H1 (cell line): ENCODE measurements around the gene GLTP. TPM values are rescaled to one million over a fixed set of nuclear protein-coding genes. Genes with fewer than 3 reads are reported as not detected.

Experiments
- CTCF ChIA-PET: fragments of 300-600 bp; sonication (Branson Sonifier 250); formaldehyde crosslinking; loops from one replicate; lab custom pipeline; 2021; ENCODE audit not compliant: partially characterized antibody; lab: Charles Lee
- POLR2A ChIA-PET: fragments of 300-600 bp; sonication (Branson Sonifier 250); formaldehyde crosslinking; loops from one replicate; lab custom pipeline; 2021; ENCODE audit warnings: inconsistent platforms; ENCODE audit not compliant: partially characterized antibody; lab: Charles Lee
- DNase-seq, 2 experiments: peaks; one replicate each; pipeline versions ENCODE4 v3.0.0 to v3.0.0-alpha.2; 2010 to 2022; ENCODE audit warnings: low spot score in 2 of 2, low read depth in 1 of 2, mixed read lengths in 1 of 2
- FAIRE-seq: peaks from 2 replicates; lab custom pipeline; 2011; peaks lifted over from hg19 to GRCh38; lab: Jason Lieb, UNC
- H2AFZ ChIP-seq: 2 replicates; pipeline ENCODE4 v1.8.1; 2012; ENCODE audit warnings: low read length, inconsistent platforms
- H2AK5ac ChIP-seq: 2 replicates; pipeline ENCODE4 v1.6.1; 2013; ENCODE audit warnings: low read depth, low read length
- H2BK120ac ChIP-seq: replicated peaks from 2 replicates; pipeline ENCODE3; 2013; ENCODE audit warnings: low read depth, low read length, inconsistent platforms
- H2BK12ac ChIP-seq: 2 replicates; pipeline ENCODE4 v1.6.1; 2013; ENCODE audit warnings: low read depth, low read length
- H2BK15ac ChIP-seq: 2 replicates; pipeline ENCODE4 v1.6.1; 2013; ENCODE audit warnings: low read length
- H2BK20ac ChIP-seq: 2 replicates; pipeline ENCODE4 v1.6.1; 2013; ENCODE audit warnings: low read length
- H2BK5ac ChIP-seq: 2 replicates; pipeline ENCODE4 v1.6.1; 2013; ENCODE audit warnings: low read depth, low read length
- H3K14ac ChIP-seq: 2 replicates; pipeline ENCODE4 v1.6.1; 2013; ENCODE audit warnings: inconsistent platforms; ENCODE audit not compliant: insufficient read length
- H3K18ac ChIP-seq: 2 replicates; pipeline ENCODE4 v1.6.1; 2013; ENCODE audit warnings: low read length; ENCODE audit errors: extremely low read depth
- H3K23ac ChIP-seq: 2 replicates; pipeline ENCODE4 v1.6.1; 2013; ENCODE audit warnings: inconsistent platforms; ENCODE audit not compliant: insufficient read length
- H3K23me2 ChIP-seq: 2 replicates; pipeline ENCODE4 v1.6.1; 2013; ENCODE audit warnings: low read depth, low read length
- H3K27ac ChIP-seq: 2 replicates; pipeline ENCODE4 v1.6.1; 2011; ENCODE audit warnings: low read depth, low read length, inconsistent platforms
- H3K27me3 ChIP-seq, 4 experiments: replicated peaks in 1 of 4; 1 replicate in 1 of 4; 2 replicates in 3 of 4; pipeline versions ENCODE4 v1.6.1 to v1.8.1; 2011 to 2013; ENCODE audit warnings: low read length in 3 of 4, mild to moderate bottlenecking in 3 of 4, inconsistent platforms in 2 of 4, mixed read lengths in 2 of 4, moderate library complexity in 1 of 4; ENCODE audit not compliant: control insufficient read depth in 3 of 4, insufficient read depth in 3 of 4; ENCODE audit errors: extremely low read depth in 1 of 4
- H3K36me3 ChIP-seq, 4 experiments: 2 replicates each; pipeline versions ENCODE4 v1.6.1 to v1.8.1; 2011 to 2013; ENCODE audit warnings: mild to moderate bottlenecking in 4 of 4, low read length in 3 of 4, moderate library complexity in 2 of 4, control low read depth in 1 of 4, inconsistent platforms in 1 of 4; ENCODE audit not compliant: insufficient read depth in 4 of 4, control insufficient read depth in 2 of 4
- H3K4ac ChIP-seq: replicated peaks from 2 replicates; pipeline ENCODE3; 2013; ENCODE audit warnings: low read length, low read depth, mixed read lengths, inconsistent platforms; ENCODE audit not compliant: insufficient read length
- H3K4me1 ChIP-seq, 4 experiments: replicated peaks in 1 of 4; 1 replicate in 1 of 4; 2 replicates in 3 of 4; pipeline versions ENCODE4 v1.6.1 to v1.8.1; 2011 to 2013; ENCODE audit warnings: low read length in 3 of 4, inconsistent platforms in 2 of 4, mixed read lengths in 1 of 4; ENCODE audit not compliant: insufficient read depth in 4 of 4, control insufficient read depth in 3 of 4
- H3K4me2 ChIP-seq, 2 experiments: 2 replicates each; pipeline versions ENCODE4 v1.6.1 to v1.8.1; 2011 to 2013; ENCODE audit warnings: low read depth in 2 of 2, low read length in 2 of 2, control low read depth in 1 of 2, inconsistent platforms in 1 of 2, mild to moderate bottlenecking in 1 of 2; ENCODE audit not compliant: insufficient read depth in 1 of 2
- H3K4me3 ChIP-seq, 4 experiments: fragments of 200-600, 300-600 bp in 1 of 4; sonication (generic), shearing (Covaris generic), sonication (Bioruptor Twin) in 1 of 4; 2 replicates each; pipeline versions ENCODE4 v1.5.1 to v1.8.1; 2011 to 2016; ENCODE audit warnings: low read length in 4 of 4, low read depth in 3 of 4, control low read depth in 2 of 4, inconsistent platforms in 2 of 4, mild to moderate bottlenecking in 2 of 4, mixed read lengths in 1 of 4, moderate library complexity in 1 of 4; ENCODE audit not compliant: insufficient read depth in 2 of 4; ENCODE audit errors: extremely low read depth in 1 of 4
- H3K56ac ChIP-seq: replicated peaks from 2 replicates; pipeline ENCODE3; 2013; ENCODE audit warnings: low read depth, mild to moderate bottlenecking, mixed read lengths, low read length, inconsistent platforms; ENCODE audit not compliant: insufficient read length
- H3K79me1 ChIP-seq: 2 replicates; pipeline ENCODE4 v1.6.1; 2013; ENCODE audit warnings: low read depth, low read length, control low read depth
- H3K79me2 ChIP-seq, 2 experiments: 2 replicates each; pipeline versions ENCODE4 v1.6.1 to v1.8.1; 2012 to 2013; ENCODE audit warnings: low read length in 2 of 2, mild to moderate bottlenecking in 2 of 2, inconsistent platforms in 1 of 2; ENCODE audit not compliant: insufficient read depth in 2 of 2, control insufficient read depth in 1 of 2
- H3K9ac ChIP-seq, 4 experiments: replicated peaks in 1 of 4; 1 replicate in 1 of 4; 2 replicates in 3 of 4; pipeline versions ENCODE4 v1.6.1 to v1.8.1; 2011 to 2013; ENCODE audit warnings: low read depth in 3 of 4, low read length in 3 of 4, control low read depth in 2 of 4, mild to moderate bottlenecking in 2 of 4, moderate library complexity in 2 of 4, inconsistent platforms in 1 of 4; ENCODE audit errors: extremely low read depth in 1 of 4
- H3K9me3 ChIP-seq, 2 experiments: 2 replicates each; pipeline versions ENCODE4 v1.6.1 to v1.8.1; 2012 to 2013; ENCODE audit warnings: mild to moderate bottlenecking in 2 of 2, moderate library complexity in 2 of 2, control low read depth in 1 of 2, inconsistent platforms in 1 of 2, low read depth in 1 of 2, low read length in 1 of 2, mixed read lengths in 1 of 2; ENCODE audit not compliant: insufficient read depth in 2 of 2
- H4K20me1 ChIP-seq, 2 experiments: replicated peaks in 1 of 2; 2 replicates each; pipeline versions ENCODE3 to v1.8.1; 2011 to 2013; ENCODE audit warnings: inconsistent platforms in 2 of 2, low read length in 2 of 2, mild to moderate bottlenecking in 1 of 2; ENCODE audit not compliant: insufficient read depth in 2 of 2, control insufficient read depth in 1 of 2
- H4K5ac ChIP-seq: 2 replicates; pipeline ENCODE4 v1.6.1; 2013; ENCODE audit warnings: low read length, low read depth, mixed read lengths, inconsistent platforms; ENCODE audit not compliant: insufficient read length
- H4K8ac ChIP-seq: 2 replicates; pipeline ENCODE4 v1.8.0; 2013; ENCODE audit warnings: mild to moderate bottlenecking, moderate library complexity, low read length, inconsistent platforms; ENCODE audit not compliant: insufficient read depth; ENCODE audit errors: extremely low read depth
- H4K91ac ChIP-seq: replicated peaks from 2 replicates; pipeline ENCODE3; 2013; ENCODE audit warnings: low read length, mixed read lengths, inconsistent platforms; ENCODE audit not compliant: insufficient read length
- CBX5 ChIP-seq: fragments of 300-800, 300-1000 bp; sonication (generic); IDR thresholded peaks from 2 replicates; pipeline ENCODE4 v1.7.1; 2016; ENCODE audit warnings: antibody characterized with exemption, low read length, low read depth
- KDM1A ChIP-seq: fragments of 200-600, 300-600 bp; sonication (generic); IDR thresholded peaks from 2 replicates; pipeline ENCODE4 v1.7.1; 2016; ENCODE audit warnings: mild to moderate bottlenecking, low read length, borderline replicate concordance
- SP1 ChIP-seq: IDR thresholded peaks from 2 replicates; pipeline ENCODE4 v1.6.1; 2011; ENCODE audit warnings: low read depth, low read length
- WGBS, 2 experiments: shearing (Covaris generic) in 1 of 2; methylation state at CpG; one replicate each; pipeline versions ENCODE4 v1.1.6 to v1.1.7; 2013 to 2015; ENCODE audit warnings: low lambda C conversion rate in 2 of 2, mixed read lengths in 2 of 2, inconsistent platforms in 1 of 2, low coverage in 1 of 2, missing lambda C conversion rate in 1 of 2; ENCODE audit not compliant: insufficient replicate concordance in 2 of 2, insufficient coverage in 1 of 2, insufficient read length in 1 of 2; ENCODE audit errors: extremely low coverage in 1 of 2, missing lambda C conversion rate in 1 of 2; 5-methylcytosine and 5-hydroxymethylcytosine counted together
- polyA plus RNA-seq, 7 experiments: library from polyadenylated mRNA; depleted of rRNA in 3 of 7; stranded (reverse) in 5 of 7; unstranded in 2 of 7; fragments of >200 nt in 5 of 7; fragments of 200-250 nt in 2 of 7; gene quantifications; 1 replicate in 5 of 7; 2 replicates in 1 of 7; 4 replicates in 1 of 7; pipeline versions ENCODE4 v1.2.1 to v1.2.3, GENCODE V29; 2011 to 2013; ENCODE audit warnings: missing spikeins in 2 of 7, mixed read lengths in 2 of 7
- total RNA-seq: library from RNA; stranded (reverse); fragmentation: NEBNext Ultra II Directional; extraction: Animal tissue kit (Norgen Biotek cat#: 25700); gene quantifications from 2 replicates; pipeline ENCODE4 v1.2.1, GENCODE V29; 2021

Gene GLTP
- total and polyA plus RNA-seq, 2 of the 8 experiments (the other 6 are each of a cell fraction or from before 2014, with no cell fraction given) = 9.8 to 26.1 TPM

- Histone ChIP-seq H4K20me1 (no peaks in the 10 kb centered on the region), H4K91ac (no peak overlapping the region), H4K8ac (no peak overlapping the region), H3K27ac (no peak overlapping the region), H2BK5ac (no peak overlapping the region), H3K18ac (no peak overlapping the region), H2BK12ac (no peak overlapping the region), H3K79me1 (no peaks in the 10 kb centered on the region; the same call in 1 of the 2 replicates), H2BK15ac (no peak overlapping the region), H2BK120ac (no peak overlapping the region), H3K56ac (no peak overlapping the region), H2AFZ (no peak overlapping the region), H2AK5ac (no peak overlapping the region), H3K4me1 (peaks cover 0 to 13% (median 4%) of the 10 kb centered on the region in 4 experiments; a peak in 5 of 7 replicates), H3K14ac (no peak overlapping the region), H3K36me3 (no peaks in the 10 kb centered on the region), H3K9ac (no peak overlapping the region), H3K27me3 (no peaks in the 10 kb centered on the region; a peak in 1 of 7 replicates), H2BK20ac (no peak overlapping the region), H3K23me2 (no peaks in the 10 kb centered on the region), H3K4me3 (no peak overlapping the region), H3K4me2 (no peak overlapping the region), H3K4ac (no peak overlapping the region), H4K5ac (no peak overlapping the region), H3K9me3 (no peaks in the 10 kb centered on the region)
- no peak for FAIRE-seq
- ChIA-PET POLR2A (interaction anchor here (1.2 kb wide), 1 partner anchor 233 kb away, joined by 3 read pairs; no protein-coding TSS in a partner anchor), CTCF (interaction anchor here (0.6 to 9.4 kb wide), 10 partner anchors 7 to 71 kb away, joined by 3 to 92 read pairs (median 4); partner anchors contain the start of gene TCHP)
- 87% methylated on average over 4 of the region's 4 CpGs; no CpG with 5 or more reads in 1 of the 2 experiments for WGBS, 2 experiments
- TF ChIP-seq CBX5 = no peak
- TF ChIP-seq KDM1A = peak; percentile 47; the same call in 1 of the 2 replicates
- no peak for TF ChIP-seq SP1
- TF ChIP-seq, all 59 proteins: peak for 1
- DNase-seq = no peak
- no peak overlapping the region for H3K23ac ChIP-seq
- no peaks in the 10 kb centered on the region for H3K79me2 ChIP-seq
These were observed 44.5 kb downstream of the GLTP start for GRCh38 chr12:109835827-109836226.
